ENCODE measurements around the gene AP2A1.
A peak's percentile ranks its signal among the peaks of the same experiment; 100 is the strongest.

AP2A1 gene

GRCh38 chr19:49746206-49746958 lies 20.4 kb upstream of the AP2A1 start:
- Histone ChIP-seq H3K4me1 (ENCODE audit: control insufficient read depth in 1 of 2, insufficient read depth in 2 of 2, low read length in 2 of 2) (no peaks in the 10 kb centered on the region), H3K27me3 (ENCODE audit: low read depth, low read length) (no peaks in the 10 kb centered on the region), H3K36me3 (ENCODE audit: control insufficient read depth in 1 of 2, insufficient read depth in 2 of 2, low read length in 2 of 2) (no peaks in the 10 kb centered on the region), H3K9me3 (ENCODE audit: control insufficient read depth in 1 of 2, low read length in 2 of 2) (no peaks in the 10 kb centered on the region), H3K4me3 (ENCODE audit: low read depth in 1 of 2, low read length in 2 of 2) (peak overlapping the region in 1 of 2 donors; percentile 28), H3K27ac (ENCODE audit: low read length) (no peak overlapping the region)

GRCh38 chr19:49749055-49749716 lies 17.6 kb upstream of the AP2A1 start:
- no peaks in the 10 kb centered on the region for H3K27me3 ChIP-seq (ENCODE audit: low read depth, low read length)
- H3K36me3 ChIP-seq (ENCODE audit: control insufficient read depth in 1 of 2, insufficient read depth in 2 of 2, low read length in 2 of 2): no peaks in the 10 kb centered on the region
- H3K27ac ChIP-seq (ENCODE audit: low read length): no peak overlapping the region
- H3K4me3 ChIP-seq (ENCODE audit: low read depth in 1 of 2, low read length in 2 of 2): no peak overlapping the region
- no peaks in the 10 kb centered on the region for H3K4me1 ChIP-seq (ENCODE audit: control insufficient read depth in 1 of 2, insufficient read depth in 2 of 2, low read length in 2 of 2)
- no peaks in the 10 kb centered on the region for H3K9me3 ChIP-seq (ENCODE audit: control insufficient read depth in 1 of 2, low read length in 2 of 2)

GRCh38 chr19:49749771-49750170 lies 17.0 kb upstream of the AP2A1 start:
- Histone ChIP-seq H3K36me3 (ENCODE audit: control insufficient read depth in 1 of 2, insufficient read depth in 2 of 2, low read length in 2 of 2) (no peaks in the 10 kb centered on the region), H3K27me3 (ENCODE audit: low read depth, low read length) (no peaks in the 10 kb centered on the region), H3K4me3 (ENCODE audit: low read depth in 1 of 2, low read length in 2 of 2) (no peak overlapping the region)

GRCh38 chr19:49752701-49753100 lies 14.1 kb upstream of the AP2A1 start:
- H3K27me3 ChIP-seq (ENCODE audit: low read depth, low read length): no peaks in the 10 kb centered on the region
- H3K27ac ChIP-seq (ENCODE audit: low read length): no peak overlapping the region
- H3K4me3 ChIP-seq (ENCODE audit: low read depth in 1 of 2, low read length in 2 of 2): no peak overlapping the region

More at GRCh38 chr19:49749771-49750170, 17.0 kb upstream of the AP2A1 start:
- Histone ChIP-seq H3K27ac (ENCODE audit: low read length) (no peak overlapping the region), H3K9me3 (ENCODE audit: control insufficient read depth in 1 of 2, low read length in 2 of 2) (no peaks in the 10 kb centered on the region), H3K4me1 (ENCODE audit: control insufficient read depth in 1 of 2, insufficient read depth in 2 of 2, low read length in 2 of 2) (no peaks in the 10 kb centered on the region)

GRCh38 chr19:49755956-49756355 lies 10.8 kb upstream of the AP2A1 start:
- Histone ChIP-seq H3K4me3 (ENCODE audit: low read depth in 1 of 2, low read length in 2 of 2) (no peak overlapping the region), H3K4me1 (ENCODE audit: control insufficient read depth in 1 of 2, insufficient read depth in 2 of 2, low read length in 2 of 2) (no peaks in the 10 kb centered on the region), H3K27me3 (ENCODE audit: low read depth, low read length) (no peaks in the 10 kb centered on the region), H3K27ac (ENCODE audit: low read length) (no peak overlapping the region), H3K36me3 (ENCODE audit: control insufficient read depth in 1 of 2, insufficient read depth in 2 of 2, low read length in 2 of 2) (no peaks in the 10 kb centered on the region), H3K9me3 (ENCODE audit: control insufficient read depth in 1 of 2, low read length in 2 of 2) (peaks cover 0 to 6% of the 10 kb centered on the region in 2 donors)

More at GRCh38 chr19:49752701-49753100, 14.1 kb upstream of the AP2A1 start:
- no peaks in the 10 kb centered on the region for H3K4me1 ChIP-seq (ENCODE audit: control insufficient read depth in 1 of 2, insufficient read depth in 2 of 2, low read length in 2 of 2)
- H3K9me3 ChIP-seq (ENCODE audit: control insufficient read depth in 1 of 2, low read length in 2 of 2): peaks cover 0 to 6% of the 10 kb centered on the region in 2 donors
- H3K36me3 ChIP-seq (ENCODE audit: control insufficient read depth in 1 of 2, insufficient read depth in 2 of 2, low read length in 2 of 2): no peaks in the 10 kb centered on the region

- Histone ChIP-seq H3K4me1 (ENCODE audit: control insufficient read depth in 1 of 2, insufficient read depth in 2 of 2, low read length in 2 of 2) (no peaks in the 10 kb centered on the region), H3K4me3 (ENCODE audit: low read depth in 1 of 2, low read length in 2 of 2) (no peak overlapping the region), H3K9me3 (ENCODE audit: control insufficient read depth in 1 of 2, low read length in 2 of 2) (peaks cover 0 to 6% of the 10 kb centered on the region in 2 donors), H3K27me3 (ENCODE audit: low read depth, low read length) (no peaks in the 10 kb centered on the region), H3K36me3 (ENCODE audit: control insufficient read depth in 1 of 2, insufficient read depth in 2 of 2, low read length in 2 of 2) (no peaks in the 10 kb centered on the region), H3K27ac (ENCODE audit: low read length) (no peak overlapping the region)
These were observed 8.5 kb upstream of the AP2A1 start for GRCh38 chr19:49758292-49758691.

GRCh38 chr19:49761249-49761624 lies 5.6 kb upstream of the AP2A1 start:
- peaks cover 0 to 6% of the 10 kb centered on the region in 2 donors for H3K4me1 ChIP-seq (ENCODE audit: control insufficient read depth in 1 of 2, insufficient read depth in 2 of 2, low read length in 2 of 2)
- H3K4me3 ChIP-seq (ENCODE audit: low read depth in 1 of 2, low read length in 2 of 2): no peak overlapping the region
- H3K27me3 ChIP-seq (ENCODE audit: low read depth, low read length): no peaks in the 10 kb centered on the region
- no peak overlapping the region for H3K27ac ChIP-seq (ENCODE audit: low read length)
- H3K36me3 ChIP-seq (ENCODE audit: control insufficient read depth in 1 of 2, insufficient read depth in 2 of 2, low read length in 2 of 2): no peaks in the 10 kb centered on the region
- no peaks in the 10 kb centered on the region for H3K9me3 ChIP-seq (ENCODE audit: control insufficient read depth in 1 of 2, low read length in 2 of 2)

- no peaks in the 10 kb centered on the region for H3K36me3 ChIP-seq (ENCODE audit: control insufficient read depth in 1 of 2, insufficient read depth in 2 of 2, low read length in 2 of 2)
- H3K4me1 ChIP-seq (ENCODE audit: control insufficient read depth in 1 of 2, insufficient read depth in 2 of 2, low read length in 2 of 2): peaks cover 0 to 6% of the 10 kb centered on the region in 2 donors
- no peaks in the 10 kb centered on the region for H3K27me3 ChIP-seq (ENCODE audit: low read depth, low read length)
- no peak overlapping the region for H3K27ac ChIP-seq (ENCODE audit: low read length)
- no peaks in the 10 kb centered on the region for H3K9me3 ChIP-seq (ENCODE audit: control insufficient read depth in 1 of 2, low read length in 2 of 2)
- no peak overlapping the region for H3K4me3 ChIP-seq (ENCODE audit: low read depth in 1 of 2, low read length in 2 of 2)
These were observed 5.0 kb upstream of the AP2A1 start for GRCh38 chr19:49761625-49762311.

GRCh38 chr19:49763230-49763629 lies 3.6 kb upstream of the AP2A1 start, which contains the start of gene TSKS:
Gene TSKS (minus strand): TSS chr19:49763306. CDS start chr19:49763247, 59 bp downstream.
- no peak within 1 kb of the TSS for H3K27ac ChIP-seq (ENCODE audit: low read length)
- H3K9me3 ChIP-seq (ENCODE audit: control insufficient read depth in 1 of 2, low read length in 2 of 2): no peaks in the 10 kb centered on the region
- no peaks in the 10 kb centered on the region for H3K27me3 ChIP-seq (ENCODE audit: low read depth, low read length)
- H3K4me3 ChIP-seq (ENCODE audit: low read depth in 1 of 2, low read length in 2 of 2): no peak within 1 kb of the TSS
- H3K4me1 ChIP-seq (ENCODE audit: control insufficient read depth in 1 of 2, insufficient read depth in 2 of 2, low read length in 2 of 2): peaks cover 8 to 13% of the 10 kb centered on the region in 2 donors
- no peaks in the 10 kb centered on the region for H3K36me3 ChIP-seq (ENCODE audit: control insufficient read depth in 1 of 2, insufficient read depth in 2 of 2, low read length in 2 of 2)

GRCh38 chr19:49764341-49764740 lies 2.5 kb upstream of the AP2A1 start:
- no peaks in the 10 kb centered on the region for H3K36me3 ChIP-seq (ENCODE audit: control insufficient read depth in 1 of 2, insufficient read depth in 2 of 2, low read length in 2 of 2)
- no peaks in the 10 kb centered on the region for H3K9me3 ChIP-seq (ENCODE audit: control insufficient read depth in 1 of 2, low read length in 2 of 2)
- H3K4me1 ChIP-seq (ENCODE audit: control insufficient read depth in 1 of 2, insufficient read depth in 2 of 2, low read length in 2 of 2): peaks cover 16 to 17% of the 10 kb centered on the region in 2 donors
- H3K27me3 ChIP-seq (ENCODE audit: low read depth, low read length): no peaks in the 10 kb centered on the region
- no peak overlapping the region for H3K4me3 ChIP-seq (ENCODE audit: low read depth in 1 of 2, low read length in 2 of 2)
- H3K27ac ChIP-seq (ENCODE audit: low read length): no peak overlapping the region

Measured in muscle layer of duodenum (tissue), 2 donors.